ENCODE data around the gene ACAP3.
"Not testable (repeated sequence)": the region's sequence is repeated elsewhere in the genome, so short reads cannot be mapped to it uniquely, and the experiment has no call there.

ACAP3 gene

DNA sequence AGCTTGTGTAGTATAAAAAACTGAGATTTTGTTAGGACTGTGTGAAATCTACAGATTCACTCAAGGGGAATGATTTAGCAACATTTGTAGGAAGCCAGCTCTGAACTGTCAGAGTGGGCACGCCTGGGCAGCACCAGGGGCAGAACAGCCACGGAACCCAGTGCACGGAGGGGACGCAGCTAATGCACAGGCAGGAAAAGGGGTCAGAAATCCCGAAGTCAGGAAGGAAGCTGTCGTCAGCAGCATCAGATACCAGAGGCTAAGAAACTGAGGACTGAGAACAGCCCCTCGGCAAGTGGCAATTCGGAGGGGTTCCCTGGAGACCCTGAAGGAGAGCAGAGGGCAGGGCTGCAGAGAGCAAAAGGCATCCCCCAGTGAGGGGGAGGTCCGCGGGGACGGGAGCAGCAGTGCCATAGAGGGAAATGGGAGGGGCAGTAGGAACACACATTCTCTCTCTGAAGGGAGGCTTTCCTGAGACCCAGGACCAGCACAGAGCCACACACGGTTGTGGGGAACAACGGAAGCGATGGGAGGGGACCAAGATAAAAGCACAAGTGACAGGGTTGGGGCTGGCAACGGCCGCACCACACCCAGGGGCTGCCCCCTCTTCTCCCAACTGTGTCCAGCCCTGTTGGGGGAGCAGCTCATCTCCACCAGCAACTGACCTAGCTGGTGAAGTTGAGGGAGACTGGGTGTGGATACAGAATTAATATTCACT is 46.7 kb downstream of the ACAP3 start:
- no peak for DNase-seq

GRCh38 chr1:1259951-1260600 is 47.7 kb downstream of the ACAP3 start:
- DNase-seq = no peak

DNA sequence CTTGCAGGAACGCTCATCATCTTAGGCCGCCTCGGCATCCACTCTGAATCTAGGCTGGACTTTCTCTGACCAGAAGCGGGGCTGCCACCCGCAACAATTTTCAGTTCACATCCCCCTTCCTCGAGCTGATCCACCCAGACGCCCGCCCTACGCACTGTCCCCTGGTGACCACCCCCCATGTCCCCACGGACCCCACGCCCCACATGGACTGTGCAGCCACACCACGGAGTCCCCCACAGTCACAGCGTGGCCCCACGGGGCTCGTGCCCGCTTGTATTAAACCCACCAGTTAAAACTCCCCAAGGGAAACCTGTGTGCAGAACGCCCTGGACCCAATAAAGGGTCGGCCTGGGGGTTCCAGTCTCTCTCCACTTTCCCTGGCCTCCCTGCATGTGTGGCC is 48.2 kb downstream of the ACAP3 start:
- DNase-seq = no peak

DNA sequence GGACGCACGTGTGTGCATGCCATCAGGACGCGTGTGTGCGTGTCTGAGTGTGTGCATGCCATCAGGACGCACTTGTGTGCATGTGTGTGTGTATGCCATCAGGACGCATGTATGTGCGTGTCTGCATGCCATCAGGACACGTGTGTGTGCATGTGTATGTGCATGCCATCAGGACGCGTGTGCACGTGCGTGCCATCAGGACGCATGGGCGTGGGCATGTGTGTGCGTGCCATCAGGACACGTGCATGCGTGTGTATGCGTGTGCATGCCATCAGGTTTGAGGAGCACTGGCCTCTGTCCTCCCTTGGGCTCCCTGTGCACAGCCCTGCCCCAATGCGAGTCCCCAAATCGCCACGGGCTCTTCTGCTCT is 48.6 kb downstream of the ACAP3 start:
- no peak for DNase-seq

- no peak for DNase-seq
These were observed 50.5 kb downstream of the ACAP3 start for GRCh38 chr1:1256956-1257871.

- DNase-seq = no peak
These were observed 52.1 kb downstream of the ACAP3 start for GRCh38 chr1:1255611-1256010.

DNA sequence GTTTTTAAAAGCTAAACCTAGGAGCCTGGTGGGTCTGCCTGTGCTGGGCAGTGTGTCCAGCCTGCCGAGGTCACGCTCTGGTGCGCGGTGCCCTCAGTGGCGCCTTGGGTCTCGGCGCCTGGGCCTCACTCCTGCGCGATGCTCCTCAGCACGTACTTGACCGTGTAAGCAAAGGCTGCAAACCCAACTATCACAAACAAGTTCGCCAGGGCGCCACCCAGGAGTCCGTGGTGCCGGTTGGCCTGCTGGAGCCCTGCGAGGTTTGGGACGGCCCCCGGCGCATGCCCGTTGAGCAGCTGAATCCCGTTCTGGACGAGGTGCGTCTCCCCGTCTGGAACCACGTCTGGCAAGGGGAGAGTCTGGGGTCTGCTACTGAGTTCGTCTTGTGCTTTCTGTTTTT is 52.7 kb downstream of the ACAP3 start:
- DNase-seq = no peak

- no peak for DNase-seq
These were observed 53.1 kb downstream of the ACAP3 start for GRCh38 chr1:1254667-1254998.

GRCh38 chr1:1253972-1254666 is 53.6 kb downstream of the ACAP3 start:
- DNase-seq = no peak

DNA sequence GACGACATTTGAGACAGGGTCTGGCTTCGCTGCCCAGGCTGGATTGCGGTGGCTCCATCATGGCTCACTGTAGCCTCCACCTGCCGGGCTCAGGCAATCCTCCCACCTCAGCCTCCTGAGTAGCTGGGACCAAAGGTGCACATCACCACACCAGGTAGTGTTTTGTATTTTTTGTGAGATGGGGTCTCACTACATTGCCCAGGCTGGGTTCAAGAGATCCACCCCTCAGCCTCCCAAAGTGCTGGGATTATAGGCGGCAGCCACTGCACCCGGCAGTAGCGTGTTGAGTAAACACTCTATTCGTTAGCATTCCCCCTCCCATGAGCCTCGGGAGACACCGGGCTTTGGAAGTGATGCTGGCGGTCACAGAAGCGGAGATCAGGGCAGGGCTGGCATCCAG is 54.4 kb downstream of the ACAP3 start:
- no peak for DNase-seq

GRCh38 chr1:1250786-1251284 is 56.9 kb downstream of the ACAP3 start:
- DNase-seq = no peak

DNA sequence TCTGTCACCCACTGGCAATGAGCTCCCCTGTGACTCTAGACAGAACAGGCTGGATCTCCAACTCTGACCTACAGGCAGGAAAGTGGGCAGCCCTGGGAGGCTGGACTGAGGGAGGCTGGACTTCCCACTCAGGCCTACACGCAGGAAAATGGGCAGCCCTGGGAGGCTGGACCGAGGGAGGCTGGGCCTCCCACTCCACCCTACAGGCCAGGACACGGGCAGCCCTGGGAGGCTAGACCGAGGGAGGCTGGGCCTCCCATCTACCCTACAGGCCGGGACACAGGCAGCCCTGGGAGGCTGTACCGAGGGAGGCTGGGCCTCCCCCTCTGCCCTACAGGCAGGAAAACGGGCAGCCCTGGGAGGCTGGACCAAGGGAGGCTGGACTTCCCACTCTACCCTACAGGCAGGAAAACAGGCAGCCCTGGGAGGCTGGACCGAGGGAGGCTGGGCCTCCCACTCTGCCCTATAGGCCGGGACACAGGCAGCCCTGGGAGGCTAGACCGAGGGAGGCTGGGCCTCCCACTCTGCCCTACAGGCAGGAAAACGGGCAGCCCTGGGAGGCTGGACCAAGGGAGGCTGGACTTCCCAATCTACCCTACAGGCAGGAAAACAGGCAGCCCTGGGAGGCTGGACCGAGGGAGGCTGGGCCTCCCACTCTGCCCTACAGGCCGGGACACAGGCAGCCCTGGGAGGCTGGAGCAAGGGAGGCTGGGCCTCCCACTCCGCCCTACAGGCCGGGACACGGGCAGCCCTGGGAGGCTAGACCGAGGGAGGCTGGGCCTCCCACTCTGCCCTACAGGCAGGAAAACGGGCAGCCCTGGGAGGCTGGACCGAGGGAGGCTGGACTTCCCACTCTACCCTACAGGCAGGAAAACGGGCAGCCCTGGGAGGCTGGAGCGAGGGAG is 59.5 kb downstream of the ACAP3 start:
- DNase-seq = not testable (repeated sequence)

DNA sequence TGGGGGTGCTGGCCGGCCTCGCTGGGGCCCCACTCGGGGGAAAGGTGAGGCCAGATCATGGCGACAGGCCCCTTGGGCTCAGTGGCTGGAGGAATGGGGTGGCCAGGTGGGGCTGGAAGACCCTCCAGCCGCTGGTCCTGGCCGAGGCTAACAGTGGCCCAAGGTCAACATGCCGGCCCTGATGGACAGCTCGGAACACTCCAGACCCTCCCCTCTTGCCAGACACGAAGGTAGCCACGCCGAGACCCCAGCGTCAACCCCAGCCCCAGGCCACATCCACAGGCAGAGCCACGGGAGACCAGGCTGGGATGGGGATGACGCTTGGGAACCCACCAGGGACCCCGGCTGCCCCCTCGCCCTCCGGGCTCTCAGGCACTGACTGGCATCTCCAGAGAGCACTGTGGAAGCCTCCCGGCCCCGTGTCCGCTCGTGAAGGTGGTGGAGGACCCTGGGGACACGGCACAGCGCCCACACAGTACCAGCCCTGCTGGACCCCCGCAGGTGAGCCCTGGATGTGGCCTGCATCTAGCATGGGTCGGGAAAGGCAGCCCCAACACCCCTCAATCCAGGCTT is 60.3 kb downstream of the ACAP3 start:
- DNase-seq = no peak

DNA sequence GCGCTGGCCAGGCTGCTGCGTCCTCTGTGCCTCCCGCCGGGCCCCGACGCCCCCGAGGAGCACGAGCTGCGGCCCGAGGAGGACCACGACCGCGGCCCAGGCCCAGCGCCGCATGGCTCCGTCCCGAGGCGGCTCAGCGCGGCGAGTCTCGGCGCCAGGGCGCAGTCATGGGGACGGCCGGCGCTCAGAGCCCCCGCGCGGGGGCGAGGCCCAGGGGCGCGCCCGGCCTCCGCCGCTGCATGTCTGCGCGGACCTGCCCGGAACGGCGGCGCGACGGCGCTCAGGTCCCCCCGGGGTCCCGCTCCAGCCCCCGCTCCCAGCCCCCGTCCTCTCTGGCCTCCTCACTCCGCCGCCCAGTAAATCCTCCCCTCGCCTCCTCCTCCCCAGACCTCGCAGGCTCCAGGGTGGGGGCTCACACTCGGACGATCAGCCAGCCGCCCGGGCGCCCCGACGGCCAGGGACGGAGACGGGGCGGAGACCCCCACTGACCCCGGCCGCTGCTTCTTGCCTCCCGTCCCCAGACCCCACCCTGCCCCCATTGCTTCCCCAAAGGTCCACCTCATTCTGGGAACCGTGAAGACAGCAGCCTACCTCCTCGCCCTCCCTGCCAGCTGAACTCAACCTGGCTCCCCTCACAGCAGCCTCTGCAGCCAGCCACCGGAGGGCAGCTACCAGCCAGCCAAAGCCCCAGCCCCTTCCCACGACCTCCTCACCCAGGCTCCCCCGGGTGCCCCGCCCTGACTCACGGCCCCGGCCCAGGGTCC is 61.0 kb downstream of the ACAP3 start, which contains the start of gene C1QTNF12:
Gene C1QTNF12 (minus strand): TSS at position 146 of the 764 bp plus-strand sequence. CDS start 32 bp downstream, at position 114.
- DNase-seq = peak; percentile 22

GRCh38 chr1:1245817-1246576 is 61.7 kb downstream of the ACAP3 start:
- no peak for DNase-seq

DNA sequence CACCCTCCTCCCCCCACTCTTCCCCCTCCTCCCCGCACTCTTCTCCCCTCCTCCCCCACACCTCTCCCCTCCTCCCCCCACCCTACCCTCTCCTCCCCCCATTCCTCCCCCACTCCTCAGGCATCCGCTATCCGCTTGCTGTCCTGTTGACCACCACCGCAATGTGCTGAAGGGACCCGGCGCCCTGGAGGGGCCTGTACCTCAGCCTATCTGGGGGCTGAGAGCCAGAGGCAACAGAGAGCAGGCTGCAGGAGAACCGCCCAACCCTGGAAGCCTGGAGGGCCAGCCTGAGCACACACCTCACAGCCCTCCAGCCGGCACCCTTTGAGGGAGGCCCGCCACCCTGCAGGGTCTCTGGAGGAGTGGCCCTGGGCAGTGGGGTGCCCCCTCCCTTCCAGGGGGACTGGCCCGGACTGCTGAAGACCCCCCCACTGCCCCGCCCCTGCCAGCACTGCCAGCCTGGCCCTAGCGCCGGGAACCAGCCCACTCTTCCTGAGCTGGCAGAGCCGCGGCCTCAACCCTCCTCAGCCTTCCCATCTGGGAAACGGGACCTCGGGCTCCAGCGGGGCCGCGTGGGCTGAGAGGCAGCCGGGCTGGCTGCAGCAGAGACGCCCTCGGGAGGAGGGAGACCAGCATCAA is 62.4 kb downstream of the ACAP3 start:
- DNase-seq = no peak

GRCh38 chr1:1244192-1244811 is 63.4 kb downstream of the ACAP3 start:
- DNase-seq = peak; percentile 36

DNA sequence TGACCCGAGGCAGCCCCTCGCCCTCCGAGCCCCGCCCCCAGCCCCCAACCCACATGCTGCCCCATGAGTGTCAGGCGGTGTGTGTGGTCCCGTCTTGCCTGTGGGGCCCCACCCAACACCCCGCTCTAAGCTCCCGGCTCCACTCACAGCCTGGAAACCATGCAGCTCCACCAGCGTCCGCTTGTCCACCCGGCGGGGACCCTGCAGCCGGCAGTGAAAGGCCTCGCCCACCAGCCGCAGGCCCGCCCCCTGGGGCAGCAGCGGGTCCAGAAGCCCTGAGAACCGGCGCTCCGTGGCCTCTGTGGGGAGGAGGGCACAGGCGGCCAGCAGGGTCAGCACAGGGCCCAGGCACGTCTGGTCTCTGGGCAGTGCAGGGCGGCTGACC is 63.9 kb downstream of the ACAP3 start:
- peak; percentile 45 for DNase-seq

DNA sequence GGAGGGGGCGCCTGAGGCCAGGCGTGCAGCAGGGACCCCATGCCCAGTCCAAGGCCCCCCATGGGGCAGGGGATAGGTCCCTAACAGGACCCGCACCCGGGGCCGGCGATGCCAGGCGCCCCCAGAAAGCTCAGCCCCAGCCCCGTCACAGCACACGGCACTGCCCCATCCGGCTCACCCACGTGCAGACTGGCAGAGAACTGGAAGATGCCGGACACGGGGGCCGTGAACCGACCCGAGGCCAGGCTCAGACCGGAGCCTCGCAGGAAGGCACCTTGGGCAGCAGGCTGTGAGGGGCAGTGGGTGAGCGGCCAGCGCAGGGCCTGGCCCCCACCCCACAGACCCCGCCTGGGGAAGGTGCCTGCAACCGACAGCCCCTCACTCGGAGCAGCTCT is 64.5 kb downstream of the ACAP3 start:
- DNase-seq = no peak

All from eye (tissue), 1 donor.